OCI-LY7 (cell line): Measurements from ENCODE around the gene FAM136A.

Experiments used
- CTCF ChIP-seq: fragments of 200-600 bp; sonication (generic); conservative IDR thresholded peaks from 2 replicates; pipeline ENCODE4 v1.5.1; 2014; ENCODE audit warnings: mild to moderate bottlenecking, antibody characterized with exemption, low read length, moderate library complexity, mixed read lengths
- EZH2phosphoT487 ChIP-seq: fragments of 200-600 bp; sonication (generic); IDR thresholded peaks from 2 replicates; pipeline ENCODE4 v1.6.1; 2018; ENCODE audit warnings: low read depth, borderline replicate concordance, mild to moderate bottlenecking, mixed run types, antibody characterized with exemption, low read length, moderate library complexity, mixed read lengths

- no peak for TF ChIP-seq CTCF
- TF ChIP-seq EZH2phosphoT487, result no peak
These were observed 48.2 kb upstream of the FAM136A start for GRCh38 chr2:70349921-70350685.
